SK-N-DZ (cell line): Measurements from ENCODE around the gene DEAF1. TPM values are rescaled to one million over a fixed set of nuclear protein-coding genes. Genes with fewer than 3 reads are reported as not detected.
"Not testable (repeated sequence)": the region's sequence is repeated elsewhere in the genome, so short reads cannot be mapped to it uniquely, and the experiment has no call there.

ENCODE experiments used
- DNase-seq: peaks from one replicate; pipeline ENCODE4 v3.0.0-alpha.2; 2015; ENCODE audit warnings: low spot score
- polyA plus RNA-seq, 2 experiments: library from polyadenylated mRNA; depleted of rRNA; stranded (reverse); fragments of >200 nt; gene quantifications; 2 replicates each; pipeline ENCODE4 v1.2.3, GENCODE V29; 2014

DEAF1 gene, protein sequence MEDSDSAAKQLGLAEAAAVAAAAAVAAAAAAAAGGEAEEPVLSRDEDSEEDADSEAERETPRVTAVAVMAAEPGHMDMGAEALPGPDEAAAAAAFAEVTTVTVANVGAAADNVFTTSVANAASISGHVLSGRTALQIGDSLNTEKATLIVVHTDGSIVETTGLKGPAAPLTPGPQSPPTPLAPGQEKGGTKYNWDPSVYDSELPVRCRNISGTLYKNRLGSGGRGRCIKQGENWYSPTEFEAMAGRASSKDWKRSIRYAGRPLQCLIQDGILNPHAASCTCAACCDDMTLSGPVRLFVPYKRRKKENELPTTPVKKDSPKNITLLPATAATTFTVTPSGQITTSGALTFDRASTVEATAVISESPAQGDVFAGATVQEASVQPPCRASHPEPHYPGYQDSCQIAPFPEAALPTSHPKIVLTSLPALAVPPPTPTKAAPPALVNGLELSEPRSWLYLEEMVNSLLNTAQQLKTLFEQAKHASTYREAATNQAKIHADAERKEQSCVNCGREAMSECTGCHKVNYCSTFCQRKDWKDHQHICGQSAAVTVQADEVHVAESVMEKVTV
- polyA plus RNA-seq (2014; cell fraction: cytosol; rRNA removed) = 64.2 and 98.1 TPM in 2 replicates
- polyA plus RNA-seq (2014; cell fraction: nucleus; rRNA removed) = 49.5 and 51.8 TPM in 2 replicates

- peak; percentile 98 for DNase-seq
Observed at GRCh38 chr11:694563-695287, at the start of gene DEAF1. Gene DEAF1 (minus strand): TSS chr11:695222. CDS start chr11:695047, 175 bp downstream.

GRCh38 chr11:742571-743201 lies 47.7 kb upstream of the DEAF1 start:
- DNase-seq = no peak

GRCh38 chr11:742156-742546 lies 47.1 kb upstream of the DEAF1 start:
- DNase-seq = no peak

- DNase-seq = not testable (repeated sequence)
Observed at GRCh38 chr11:737899-738298, 42.9 kb upstream of the DEAF1 start.

DNA sequence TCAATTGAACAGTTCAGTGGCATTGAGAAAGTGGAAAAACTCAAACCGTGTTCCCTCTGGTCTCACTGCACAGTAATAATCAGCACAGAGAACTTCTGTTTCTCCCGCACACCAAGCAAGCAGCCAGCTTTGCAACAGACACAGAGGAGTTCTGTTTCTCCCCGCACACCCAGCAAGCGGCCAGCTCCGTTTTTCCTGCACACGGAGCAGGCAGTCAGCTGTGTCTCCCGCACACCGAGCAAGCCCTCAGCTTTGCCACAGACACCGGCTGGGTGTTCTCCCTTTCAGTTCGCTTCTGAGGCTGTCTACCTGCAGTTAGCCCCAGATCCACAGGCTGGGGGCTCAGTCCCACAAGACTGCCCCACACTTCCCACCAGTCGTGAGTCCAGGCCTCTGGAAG lies 42.3 kb upstream of the DEAF1 start:
- no peak for DNase-seq

DNA sequence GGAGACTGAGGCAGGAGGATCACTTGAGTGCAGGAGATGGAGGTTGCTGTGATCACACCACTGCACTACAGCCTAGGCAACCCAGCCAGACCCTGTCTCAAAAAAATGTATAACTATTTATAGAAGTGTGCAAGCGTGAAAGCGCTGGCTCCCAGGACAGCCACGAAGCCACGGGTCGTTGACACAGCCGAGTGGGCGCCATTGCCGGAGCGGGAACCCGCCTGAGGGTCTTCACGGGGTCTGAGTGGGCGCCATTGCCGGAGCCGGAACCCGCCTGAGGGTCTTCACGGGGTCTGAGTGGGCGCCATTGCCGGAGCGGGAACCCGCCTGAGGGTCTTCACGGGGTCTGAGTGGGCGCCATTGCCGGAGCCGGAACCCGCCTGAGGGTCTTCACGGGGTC lies 39.5 kb upstream of the DEAF1 start:
- DNase-seq = not testable (repeated sequence)

DNA sequence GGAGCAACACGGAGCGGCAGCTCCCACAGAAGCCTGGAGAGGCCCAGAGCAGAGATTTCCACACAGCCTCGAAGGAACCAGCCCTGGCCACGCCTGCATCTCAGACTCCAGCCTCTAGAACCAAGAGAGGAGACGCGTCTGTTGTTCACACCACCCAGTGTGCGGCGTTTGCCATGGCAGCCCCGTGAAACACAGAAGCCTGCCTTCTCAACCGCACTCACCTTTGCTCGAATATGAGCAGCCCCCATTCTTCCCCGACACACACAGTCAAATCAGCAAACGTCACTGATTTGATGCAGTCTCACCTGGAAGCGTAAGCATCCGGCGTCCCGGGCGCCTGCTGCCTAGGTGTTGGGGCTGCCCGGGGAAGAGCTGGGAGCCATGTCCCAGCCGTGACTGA lies 38.0 kb upstream of the DEAF1 start:
- no peak for DNase-seq

DNA sequence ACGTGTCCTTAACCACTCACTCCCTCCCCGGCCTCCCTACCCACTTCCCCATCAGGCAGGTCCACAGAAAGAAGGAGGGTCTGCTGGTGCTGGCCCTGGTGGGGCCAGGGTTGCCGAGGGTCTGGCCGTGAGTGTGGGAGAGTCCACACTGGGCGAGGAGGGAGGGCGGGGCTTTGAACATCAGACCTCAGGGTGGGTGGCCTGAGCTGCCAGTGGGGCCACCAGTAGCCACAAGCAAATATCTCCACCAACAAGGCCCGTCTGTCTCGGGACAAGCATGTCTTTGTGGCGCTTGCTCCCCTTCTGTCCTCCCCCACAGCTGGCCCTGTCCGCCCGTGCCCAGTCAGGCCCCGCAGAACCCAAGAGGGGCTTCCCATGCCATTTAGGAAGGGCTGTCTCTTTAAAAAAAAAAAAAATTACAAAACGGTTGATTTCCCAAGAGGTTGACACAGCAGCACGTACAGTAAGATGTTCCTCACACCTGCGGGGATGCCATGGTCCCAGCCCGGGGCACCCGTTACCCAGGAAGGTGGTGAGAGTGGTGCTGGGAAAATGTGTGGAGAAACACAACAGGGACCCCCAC lies 34.6 kb upstream of the DEAF1 start:
- no peak for DNase-seq

- no peak for DNase-seq
Observed at GRCh38 chr11:728901-729491, 34.0 kb upstream of the DEAF1 start.

DNA sequence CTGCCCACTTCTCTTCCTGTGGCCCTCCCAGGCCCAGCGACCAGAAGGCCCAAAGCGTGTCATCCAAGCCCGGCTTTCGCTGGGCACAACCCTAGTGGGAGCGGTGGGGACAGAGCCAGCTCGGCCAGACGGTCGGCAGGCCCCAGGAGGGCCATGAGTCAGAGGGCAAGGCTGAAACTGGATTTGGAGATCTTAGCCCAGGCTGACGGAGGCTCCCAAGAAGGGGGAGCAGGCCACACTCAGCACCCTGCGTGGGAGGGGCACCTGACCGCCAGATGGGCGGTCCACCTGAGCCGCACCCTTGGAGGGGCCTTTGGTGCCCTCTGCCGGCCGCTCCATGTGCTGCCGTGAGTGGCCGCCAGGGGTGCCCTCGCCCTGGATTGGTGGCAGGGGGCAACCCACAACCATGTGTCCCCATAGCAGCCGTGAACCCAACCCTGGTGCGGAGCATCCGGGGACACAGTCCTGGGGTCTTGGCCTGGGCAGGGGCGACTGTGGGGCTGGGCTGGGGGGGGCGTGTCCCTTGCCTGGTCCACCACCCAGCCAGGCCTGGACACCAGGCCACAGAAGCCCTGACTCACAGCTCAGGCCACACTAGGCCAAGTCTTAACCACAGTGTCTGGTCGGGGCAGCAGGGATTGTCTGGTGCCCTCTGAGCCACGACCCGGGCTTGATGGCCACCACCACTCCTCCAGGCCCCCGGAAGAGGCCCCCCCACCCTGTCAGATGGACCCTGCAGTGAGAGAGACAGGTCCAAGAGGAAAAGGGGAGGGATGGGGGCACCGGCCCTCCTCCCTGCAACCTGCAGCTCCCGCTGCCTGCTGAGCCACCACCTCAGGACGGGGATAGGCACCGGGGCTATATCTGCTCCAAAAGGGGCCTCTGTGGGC lies 33.1 kb upstream of the DEAF1 start:
- DNase-seq = peak; percentile 69

DNA sequence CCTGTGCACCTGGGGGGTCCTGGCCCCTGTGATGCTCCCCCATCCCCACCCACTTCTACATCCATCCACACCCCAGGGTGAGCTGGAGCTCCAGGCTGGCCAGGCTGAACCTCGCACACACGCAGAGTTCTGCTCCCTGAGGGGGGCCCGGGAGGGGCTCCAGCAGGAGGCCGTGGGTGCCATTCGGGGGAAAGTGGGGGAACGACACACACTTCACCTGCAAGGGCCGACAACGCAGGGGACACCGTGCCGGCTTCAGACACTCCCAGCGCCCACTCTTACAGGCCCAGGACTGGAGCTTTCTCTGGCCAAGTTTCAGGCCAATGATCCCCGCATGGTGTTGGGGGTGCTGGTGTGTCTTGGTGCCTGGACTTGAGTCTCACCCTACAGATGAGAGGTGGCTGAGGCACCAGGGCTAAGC lies 32.3 kb upstream of the DEAF1 start:
- no peak for DNase-seq

GRCh38 chr11:726278-727220 lies 31.5 kb upstream of the DEAF1 start:
- DNase-seq = no peak

DNA sequence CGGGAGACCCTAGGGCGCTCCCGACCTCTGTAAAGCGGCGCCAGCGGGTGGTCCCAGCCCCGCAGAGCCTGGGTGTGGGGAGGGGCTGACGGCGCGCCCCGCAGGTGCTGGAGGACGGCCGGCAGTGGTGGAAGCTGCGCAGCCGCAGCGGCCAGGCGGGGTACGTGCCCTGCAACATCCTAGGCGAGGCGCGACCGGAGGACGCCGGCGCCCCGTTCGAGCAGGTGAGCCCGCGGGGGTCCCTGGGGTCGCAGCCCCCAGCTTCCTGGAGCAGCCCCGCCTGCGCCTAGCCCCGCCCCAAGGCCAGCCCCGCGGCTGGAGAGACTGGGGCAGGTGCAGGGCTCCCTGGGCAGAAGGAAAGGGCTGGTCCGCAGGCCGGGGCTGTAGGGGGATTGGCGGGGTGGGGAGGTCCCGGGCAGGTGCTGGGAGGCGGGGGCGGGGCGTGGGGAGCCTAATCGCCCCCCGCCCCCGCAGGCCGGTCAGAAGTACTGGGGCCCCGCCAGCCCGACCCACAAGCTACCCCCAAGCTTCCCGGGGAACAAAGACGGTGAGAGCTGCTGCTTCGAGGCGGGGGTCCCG lies 30.7 kb upstream of the DEAF1 start:
- no peak for DNase-seq

DNA sequence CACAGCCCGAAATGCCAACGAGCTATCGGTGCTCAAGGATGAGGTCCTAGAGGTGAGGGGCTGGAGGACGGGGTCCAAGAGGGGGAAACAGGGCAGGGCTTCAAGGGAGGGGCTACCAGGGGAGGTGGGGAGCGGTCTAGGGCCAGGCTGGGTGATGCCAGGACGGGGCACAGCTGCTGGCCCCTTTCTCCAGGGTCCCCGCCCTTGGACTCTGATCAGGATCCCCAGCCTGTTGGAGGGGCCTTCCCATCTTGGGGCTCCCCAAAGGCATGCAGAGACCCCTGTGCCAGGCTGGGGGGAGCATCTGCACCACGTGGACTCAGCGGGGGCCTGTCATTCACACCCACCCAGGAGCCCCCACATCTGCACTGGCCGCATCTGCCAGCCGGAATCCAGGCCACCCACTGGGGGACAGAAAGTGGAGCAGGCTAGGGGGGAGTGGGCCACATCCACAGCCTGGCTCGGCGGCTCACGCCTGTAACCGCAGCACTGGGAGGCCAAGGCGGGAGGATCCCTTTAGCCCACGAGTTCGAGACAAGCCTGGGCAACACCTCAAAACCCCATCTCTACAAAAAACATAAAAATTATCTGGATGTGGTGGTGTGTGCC lies 29.9 kb upstream of the DEAF1 start:
- no peak for DNase-seq

DNA sequence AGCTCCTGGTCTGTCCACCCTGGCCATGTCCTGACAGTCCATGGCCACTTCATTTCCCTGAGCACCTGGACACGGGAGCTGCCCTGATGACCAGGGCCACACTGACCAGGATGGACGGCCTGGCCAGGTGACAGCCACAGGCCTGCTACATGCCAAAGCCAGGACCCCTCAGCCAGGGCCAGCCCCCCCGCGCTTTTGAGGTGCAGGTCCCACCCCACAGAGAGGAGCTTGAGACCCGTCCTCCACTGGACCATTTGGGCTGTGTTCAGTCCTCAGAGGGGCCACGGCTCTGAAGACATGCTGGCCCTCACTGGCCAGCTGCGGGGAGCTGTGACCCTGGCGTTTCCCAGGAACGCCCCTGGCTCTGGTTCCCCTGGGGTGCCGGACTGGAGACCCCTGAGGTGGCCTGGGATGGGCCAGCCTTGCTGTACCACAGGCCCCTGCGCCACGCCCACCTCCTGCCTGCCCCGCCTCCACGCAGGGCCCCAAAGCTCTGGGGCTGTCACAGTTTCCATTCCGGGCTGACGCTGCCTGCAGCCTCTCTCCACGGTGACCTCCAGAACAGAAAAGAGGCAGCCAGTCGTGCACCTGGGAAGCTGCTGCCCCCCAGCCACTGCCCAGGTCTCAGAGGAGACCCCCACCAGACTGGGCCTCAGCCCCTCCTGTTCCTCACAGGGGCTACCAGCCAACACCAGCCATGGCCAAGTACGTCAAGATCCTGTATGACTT lies 29.2 kb upstream of the DEAF1 start:
- no peak for DNase-seq

GRCh38 chr11:723120-723883 lies 28.3 kb upstream of the DEAF1 start:
- DNase-seq = peak; percentile 66

GRCh38 chr11:722346-722811 lies 27.4 kb upstream of the DEAF1 start:
- no peak for DNase-seq
